ENCODE data around the gene RPA3. TPM values are rescaled to one million over a fixed set of nuclear protein-coding genes. Genes with fewer than 3 reads are reported as not detected.

The RPA3 gene
- total and polyA plus RNA-seq, 8 donors = 28.5 to 49.2 (median 43.5) TPM

GRCh38 chr7:7673240-7673550, 45.2 kb downstream of the RPA3 start:
- TF ChIP-seq, protein P1, sequence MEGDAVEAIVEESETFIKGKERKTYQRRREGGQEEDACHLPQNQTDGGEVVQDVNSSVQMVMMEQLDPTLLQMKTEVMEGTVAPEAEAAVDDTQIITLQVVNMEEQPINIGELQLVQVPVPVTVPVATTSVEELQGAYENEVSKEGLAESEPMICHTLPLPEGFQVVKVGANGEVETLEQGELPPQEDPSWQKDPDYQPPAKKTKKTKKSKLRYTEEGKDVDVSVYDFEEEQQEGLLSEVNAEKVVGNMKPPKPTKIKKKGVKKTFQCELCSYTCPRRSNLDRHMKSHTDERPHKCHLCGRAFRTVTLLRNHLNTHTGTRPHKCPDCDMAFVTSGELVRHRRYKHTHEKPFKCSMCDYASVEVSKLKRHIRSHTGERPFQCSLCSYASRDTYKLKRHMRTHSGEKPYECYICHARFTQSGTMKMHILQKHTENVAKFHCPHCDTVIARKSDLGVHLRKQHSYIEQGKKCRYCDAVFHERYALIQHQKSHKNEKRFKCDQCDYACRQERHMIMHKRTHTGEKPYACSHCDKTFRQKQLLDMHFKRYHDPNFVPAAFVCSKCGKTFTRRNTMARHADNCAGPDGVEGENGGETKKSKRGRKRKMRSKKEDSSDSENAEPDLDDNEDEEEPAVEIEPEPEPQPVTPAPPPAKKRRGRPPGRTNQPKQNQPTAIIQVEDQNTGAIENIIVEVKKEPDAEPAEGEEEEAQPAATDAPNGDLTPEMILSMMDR (IDR thresholded peaks at IDR 0.05) = no peak
- Histone ChIP-seq H3K36me3 (peaks cover 0 to 13% of the 10 kb centered on the region in 2 donors), H3K4me1 (no peaks in the 10 kb centered on the region), H3K27me3 (no peaks in the 10 kb centered on the region), H3K4me3 (no peak overlapping the region), H3K9me3 (peaks cover 0 to 3% of the 10 kb centered on the region in 2 donors), H3K27ac (no peak overlapping the region)
- DNase-seq = no peak
- intact Hi-C loops (cut with DNase I) = no loop called here
- no peak for ATAC-seq

GRCh38 chr7:7672545-7673239, 45.7 kb downstream of the RPA3 start:
- ATAC-seq (no peak), DNase-seq (no peak)
- TF ChIP-seq, protein P1 (IDR thresholded peaks at IDR 0.05) = no peak
- intact Hi-C loops (cut with DNase I) = no loop called here
- no peak overlapping the region for H3K27ac ChIP-seq
- no peaks in the 10 kb centered on the region for H3K27me3 ChIP-seq
- H3K4me3 ChIP-seq = no peak overlapping the region
- peaks cover 0 to 13% of the 10 kb centered on the region in 2 donors for H3K36me3 ChIP-seq
- H3K9me3 ChIP-seq = peaks cover 0 to under 1% of the 10 kb centered on the region in 2 donors
- H3K4me1 ChIP-seq = no peaks in the 10 kb centered on the region

DNA sequence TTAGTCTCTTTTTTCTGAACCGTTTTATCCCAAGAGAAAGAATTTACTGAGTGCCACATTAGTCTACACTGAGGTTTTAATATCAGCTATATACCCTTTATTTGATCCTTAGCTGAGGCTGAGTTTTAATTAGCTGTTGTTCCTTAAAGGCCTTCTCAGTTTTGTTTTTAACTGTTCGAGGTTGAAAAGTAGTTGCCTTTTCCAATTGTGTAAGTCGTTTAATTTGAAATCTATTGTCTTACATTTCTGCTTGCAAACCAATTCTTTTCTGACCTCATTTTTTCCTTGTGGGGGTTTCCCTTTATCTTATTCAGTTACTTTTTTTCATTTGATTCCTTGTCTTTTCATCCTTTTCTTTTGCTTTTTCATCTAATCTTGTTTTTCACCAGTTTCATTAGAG, 47.0 kb downstream of the RPA3 start:
- intact Hi-C loops (cut with DNase I) = no loop called here
- DNase-seq (no peak), ATAC-seq (no peak)
- Histone ChIP-seq H3K4me1 (no peaks in the 10 kb centered on the region), H3K4me3 (no peak overlapping the region), H3K9me3 (no peaks in the 10 kb centered on the region), H3K27ac (no peak overlapping the region), H3K27me3 (no peaks in the 10 kb centered on the region), H3K36me3 (peaks cover 0 to 13% of the 10 kb centered on the region in 2 donors)
- TF ChIP-seq, protein P1 (IDR thresholded peaks at IDR 0.05) = no peak

- Histone ChIP-seq H3K27me3 (no peaks in the 10 kb centered on the region), H3K9me3 (no peaks in the 10 kb centered on the region), H3K36me3 (peaks cover 0 to 5% of the 10 kb centered on the region in 2 donors), H3K27ac (no peak overlapping the region), H3K4me1 (no peaks in the 10 kb centered on the region), H3K4me3 (no peak overlapping the region)
- TF ChIP-seq, protein P1 (IDR thresholded peaks at IDR 0.05) = no peak
- DNase-seq = no peak
- intact Hi-C loops (cut with DNase I) = no loop called here
- no peak for ATAC-seq
Measured at GRCh38 chr7:7670490-7670889, 47.9 kb downstream of the RPA3 start.

GRCh38 chr7:7668706-7669105, 49.7 kb downstream of the RPA3 start:
- no peaks in the 10 kb centered on the region for H3K4me1 ChIP-seq
- H3K9me3 ChIP-seq = no peaks in the 10 kb centered on the region
- no peaks in the 10 kb centered on the region for H3K36me3 ChIP-seq
- no peaks in the 10 kb centered on the region for H3K27me3 ChIP-seq
- TF ChIP-seq, protein P1 (IDR thresholded peaks at IDR 0.05) = no peak
- DNase-seq (no peak), ATAC-seq (peak; percentile 62)
- H3K4me3 ChIP-seq = no peak overlapping the region
- intact Hi-C loops (cut with DNase I) = no loop called here
- H3K27ac ChIP-seq = no peak overlapping the region
